ENCODE results near the gene SLC25A46.
"Not testable (repeated sequence)": the region's sequence is repeated elsewhere in the genome, so short reads cannot be mapped to it uniquely, and the experiment has no call there.

Gene SLC25A46

GRCh38 chr5:110754181-110754580 is 15.4 kb downstream of the SLC25A46 start:
- DNase-seq (ENCODE audit: low read depth in 2 of 3, low spot score in 1 of 3) = no peak

DNA sequence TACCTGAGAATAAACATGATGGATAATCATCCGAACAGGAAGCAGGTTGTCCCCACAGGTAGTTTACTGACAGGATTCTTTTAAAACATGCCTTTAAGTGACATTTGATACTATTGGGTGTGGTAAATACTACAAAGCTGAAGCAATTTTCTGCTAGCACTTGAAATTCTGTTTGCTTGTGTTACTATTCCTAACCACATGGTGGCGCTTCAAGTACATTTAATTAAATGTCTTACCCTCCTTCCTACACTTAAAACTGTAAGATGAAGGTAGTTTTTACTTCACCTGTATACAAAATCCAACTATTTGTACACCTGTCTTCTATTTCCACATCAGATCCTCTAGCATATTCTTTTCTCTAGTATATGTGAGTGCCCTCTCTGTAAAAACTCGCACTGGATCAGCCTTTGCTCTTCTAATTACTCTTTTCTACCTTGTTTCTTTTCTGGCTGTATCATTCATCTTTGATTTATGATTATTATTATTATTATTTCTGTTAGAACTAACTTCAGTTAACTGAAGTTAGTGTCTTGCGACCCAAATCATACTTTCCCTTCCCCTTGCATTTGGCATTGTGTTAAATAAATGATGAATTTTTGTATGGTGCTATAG is 18.4 kb downstream of the SLC25A46 start:
- peak in 1 of 3 donors; percentile 43 for DNase-seq (ENCODE audit: low read depth in 2 of 3, low spot score in 1 of 3)

GRCh38 chr5:110760158-110760557 is 21.4 kb downstream of the SLC25A46 start:
- DNase-seq (ENCODE audit: low read depth in 2 of 3, low spot score in 1 of 3) = no peak

GRCh38 chr5:110768138-110768860 is 29.5 kb downstream of the SLC25A46 start:
- DNase-seq (ENCODE audit: low read depth in 2 of 3, low spot score in 1 of 3) = no peak

- no peak for DNase-seq (ENCODE audit: low read depth in 2 of 3, low spot score in 1 of 3)
These were observed 30.3 kb downstream of the SLC25A46 start for GRCh38 chr5:110769000-110769681.

- no peak for DNase-seq (ENCODE audit: low read depth in 2 of 3, low spot score in 1 of 3)
These were observed 31.5 kb downstream of the SLC25A46 start for GRCh38 chr5:110770286-110770685.

- DNase-seq (ENCODE audit: low read depth in 2 of 3, low spot score in 1 of 3) = no peak
These were observed 46.1 kb downstream of the SLC25A46 start for GRCh38 chr5:110784901-110785300.

GRCh38 chr5:110785356-110785755 is 46.5 kb downstream of the SLC25A46 start:
- DNase-seq (ENCODE audit: low read depth in 2 of 3, low spot score in 1 of 3) = no peak

DNA sequence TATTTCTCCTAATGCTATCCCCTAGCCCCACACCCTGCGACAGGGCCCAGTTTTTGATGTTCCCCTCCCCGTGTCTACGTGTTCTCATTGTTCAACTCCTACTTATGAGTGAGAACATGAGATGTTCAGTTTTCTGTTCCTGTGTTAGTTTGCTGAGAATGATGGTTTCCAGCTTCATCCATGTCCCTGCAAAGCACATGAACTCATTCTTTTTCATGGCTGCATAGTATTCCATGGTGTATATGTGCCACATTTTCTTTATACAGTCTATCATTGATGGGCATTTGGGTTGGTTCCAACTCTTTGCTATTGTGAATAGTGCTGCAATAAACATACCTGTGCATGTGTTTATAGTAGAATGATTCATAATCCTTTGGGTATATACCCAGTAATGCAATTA is 49.2 kb downstream of the SLC25A46 start:
- DNase-seq (ENCODE audit: low read depth in 2 of 3, low spot score in 1 of 3) = not testable (repeated sequence)

DNA sequence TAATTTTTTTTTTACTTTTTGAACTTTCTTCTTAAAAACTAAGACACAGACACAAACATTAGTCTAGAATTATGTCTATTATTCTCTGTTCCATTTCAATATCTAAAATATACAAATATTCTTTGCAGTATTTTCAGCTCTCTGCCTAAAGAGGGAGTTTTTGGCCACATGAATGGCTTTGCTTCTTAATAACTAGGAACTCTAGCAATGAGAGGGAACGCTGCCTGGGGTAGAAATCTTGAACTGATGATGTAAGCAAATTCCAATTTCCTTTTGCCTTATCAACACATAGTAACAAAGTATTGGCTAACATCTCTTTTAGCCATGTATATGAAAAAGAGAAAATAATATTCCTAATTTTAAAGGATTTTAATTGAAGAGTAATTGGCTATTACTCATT is 51.9 kb downstream of the SLC25A46 start:
- no peak for DNase-seq (ENCODE audit: low read depth in 2 of 3, low spot score in 1 of 3)

- no peak for DNase-seq (ENCODE audit: low read depth in 2 of 3, low spot score in 1 of 3)
These were observed 64.2 kb downstream of the SLC25A46 start for GRCh38 chr5:110802998-110803397.

- DNase-seq (ENCODE audit: low read depth in 2 of 3, low spot score in 1 of 3) = no peak
These were observed 64.9 kb downstream of the SLC25A46 start for GRCh38 chr5:110803467-110804326.

DNA sequence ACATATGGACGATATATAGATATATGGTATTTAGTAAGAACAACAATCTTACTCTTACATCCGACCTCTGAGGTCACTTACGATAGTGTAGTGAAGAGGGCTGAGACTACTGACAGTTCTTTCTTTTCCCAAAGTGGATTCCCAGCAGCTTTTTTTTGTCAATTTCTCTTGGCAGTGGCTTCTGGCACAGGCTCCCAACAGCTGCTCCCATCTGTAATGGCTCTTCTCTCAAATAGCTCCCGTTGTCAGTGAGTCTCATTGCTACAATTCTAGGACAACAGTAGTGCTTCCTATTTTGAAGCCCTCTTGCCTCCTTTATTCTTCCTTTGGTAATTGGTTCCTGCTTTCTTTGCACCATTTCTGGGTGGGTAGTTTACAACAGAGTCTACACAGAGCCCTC is 68.4 kb downstream of the SLC25A46 start:
- no peak for DNase-seq (ENCODE audit: low read depth in 2 of 3, low spot score in 1 of 3)

- DNase-seq (ENCODE audit: low read depth in 2 of 3, low spot score in 1 of 3) = no peak
These were observed 70.2 kb downstream of the SLC25A46 start for GRCh38 chr5:110809006-110809405.

Data from stimulated activated CD4-positive, alpha-beta T cell treated with anti-CD3 and anti-CD28 coated beads, Interleukin-12 subunit alpha, Interleukin-12 subunit beta, amount 100 ng/mL, for 48 hours (primary cell).